ENCODE data around the gene PDE5A.

Gene PDE5A

DNA sequence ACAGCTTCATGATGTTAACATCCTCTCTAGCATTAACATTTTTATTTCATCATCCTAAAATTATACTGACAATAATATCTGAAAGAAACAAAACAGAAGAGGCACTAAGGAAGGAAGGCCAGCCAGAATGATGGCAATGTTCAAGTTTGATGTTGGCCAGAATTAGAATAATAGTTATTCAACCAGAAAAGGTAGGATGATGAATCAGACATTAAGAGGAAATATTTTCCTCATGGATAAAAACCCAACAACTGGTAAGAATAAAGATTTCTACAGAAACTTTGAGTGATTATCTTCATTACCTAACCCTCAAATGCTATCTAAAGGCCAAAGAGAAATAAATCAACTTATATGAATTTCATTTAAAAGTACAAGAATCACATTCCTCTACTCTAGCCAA lies 105.2 kb downstream of the PDE5A start:
- DNase-seq (ENCODE audit: low read depth, low spot score): no peak

- DNase-seq (ENCODE audit: low read depth, low spot score): no peak
Observed at GRCh38 chr4:119521268-119521667, 107.3 kb downstream of the PDE5A start.

- no peak for DNase-seq (ENCODE audit: low read depth, low spot score)
Observed at GRCh38 chr4:119518915-119519410, 109.6 kb downstream of the PDE5A start.

GRCh38 chr4:119518230-119518892 lies 110.2 kb downstream of the PDE5A start:
- no peak for DNase-seq (ENCODE audit: low read depth, low spot score)

GRCh38 chr4:119517361-119518229 lies 111.0 kb downstream of the PDE5A start:
- DNase-seq (ENCODE audit: low read depth, low spot score): peak; percentile 26

DNA sequence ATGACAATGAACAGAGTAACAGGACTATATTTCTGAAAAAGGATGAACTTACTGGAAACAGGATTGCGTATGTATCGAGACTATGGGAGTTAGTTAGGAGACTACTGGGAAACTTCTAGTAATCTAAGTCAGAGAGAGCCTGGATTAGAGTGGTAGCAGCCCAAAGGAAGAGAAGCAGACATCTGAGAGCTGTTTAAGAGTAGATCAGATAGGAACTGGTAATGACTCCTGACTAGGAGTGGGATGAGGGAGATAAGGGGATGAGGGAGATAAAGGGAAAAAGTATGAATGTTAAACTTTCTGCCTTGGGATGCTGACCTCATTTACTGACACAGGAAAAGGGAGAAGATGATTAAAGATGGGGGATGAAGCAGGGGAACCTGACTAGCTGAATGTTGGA lies 116.2 kb downstream of the PDE5A start:
- no peak for DNase-seq (ENCODE audit: low read depth, low spot score)

GRCh38 chr4:119510395-119511149 lies 118.0 kb downstream of the PDE5A start:
- DNase-seq (ENCODE audit: low read depth, low spot score): no peak

GRCh38 chr4:119508281-119508680 lies 120.3 kb downstream of the PDE5A start:
- no peak for DNase-seq (ENCODE audit: low read depth, low spot score)

GRCh38 chr4:119506806-119507205 lies 121.8 kb downstream of the PDE5A start:
- DNase-seq (ENCODE audit: low read depth, low spot score): no peak

GRCh38 chr4:119504616-119505015 lies 124.0 kb downstream of the PDE5A start:
- no peak for DNase-seq (ENCODE audit: low read depth, low spot score)

- no peak for DNase-seq (ENCODE audit: low read depth, low spot score)
Observed at GRCh38 chr4:119501740-119502139, 126.9 kb downstream of the PDE5A start.

- DNase-seq (ENCODE audit: low read depth, low spot score): peak; percentile 12
Observed at GRCh38 chr4:119498527-119498926, 130.1 kb downstream of the PDE5A start.

- peak; percentile 37 for DNase-seq (ENCODE audit: low read depth, low spot score)
Observed at GRCh38 chr4:119493886-119494285, 134.7 kb downstream of the PDE5A start.

DNA sequence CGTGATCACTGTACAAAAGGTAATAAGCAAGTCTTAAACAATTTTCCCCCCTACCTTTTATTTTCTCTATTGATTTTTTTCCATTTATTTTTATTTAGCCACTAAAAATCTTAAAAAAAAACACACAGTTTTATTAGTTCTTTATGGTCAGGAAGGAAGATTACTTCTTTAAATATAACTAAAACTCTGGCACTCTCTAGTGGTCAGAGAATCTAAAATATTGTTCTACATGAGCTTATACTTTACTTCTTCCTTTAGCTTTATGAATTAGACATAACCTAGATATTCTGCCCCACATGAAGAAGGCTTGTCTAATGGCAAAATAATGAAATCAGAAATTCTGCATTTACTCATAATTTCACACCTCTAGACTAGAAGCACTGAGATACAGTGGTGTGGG lies 135.2 kb downstream of the PDE5A start:
- DNase-seq (ENCODE audit: low read depth, low spot score): peak; percentile 14

- DNase-seq (ENCODE audit: low read depth, low spot score): peak; percentile 26
Observed at GRCh38 chr4:119490335-119490734, 138.3 kb downstream of the PDE5A start.

DNA sequence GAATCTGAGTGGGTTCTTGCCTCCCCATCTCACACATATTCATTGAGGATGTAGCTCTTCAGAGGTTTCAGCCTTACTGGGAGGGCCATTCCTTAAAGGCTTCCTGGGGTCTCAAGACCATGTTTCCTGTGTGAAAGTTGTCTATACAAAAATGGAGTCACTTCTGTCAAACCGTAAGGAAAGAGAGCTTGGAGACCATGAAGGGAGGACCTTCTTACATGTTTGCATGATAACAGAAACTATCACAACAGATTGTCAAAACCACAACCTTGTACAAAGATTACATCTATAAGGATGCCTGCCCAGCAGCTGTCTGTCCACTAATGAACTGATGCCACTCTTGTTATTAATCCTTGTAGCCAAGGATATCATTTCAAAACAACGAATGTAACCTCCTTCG lies 139.3 kb downstream of the PDE5A start:
- no peak for DNase-seq (ENCODE audit: low read depth, low spot score)

GRCh38 chr4:119480331-119480730 lies 148.3 kb downstream of the PDE5A start:
- no peak for DNase-seq (ENCODE audit: low read depth, low spot score)

DNA sequence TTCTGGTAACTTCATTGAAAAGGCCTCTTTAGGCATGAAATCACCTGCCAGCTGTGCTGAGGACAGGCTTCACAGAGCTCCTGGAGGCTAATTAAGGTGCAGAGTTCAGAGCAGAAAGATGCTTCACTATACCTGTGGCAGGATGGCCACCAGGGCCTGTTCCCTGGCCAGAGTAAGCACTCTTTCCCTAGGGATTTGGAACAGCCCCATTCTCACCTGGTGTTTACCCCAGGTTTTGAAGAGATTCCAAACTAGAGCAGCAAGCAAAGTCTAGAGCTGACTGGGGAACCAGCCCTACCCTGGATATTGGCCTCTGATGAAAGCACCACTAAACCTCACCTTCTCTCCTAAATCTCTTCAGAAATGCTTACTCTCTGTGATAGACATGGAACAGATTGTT lies 148.8 kb downstream of the PDE5A start:
- DNase-seq (ENCODE audit: low read depth, low spot score): no peak

- DNase-seq (ENCODE audit: low read depth, low spot score): no peak
Observed at GRCh38 chr4:119479180-119479808, 149.3 kb downstream of the PDE5A start.

DNA sequence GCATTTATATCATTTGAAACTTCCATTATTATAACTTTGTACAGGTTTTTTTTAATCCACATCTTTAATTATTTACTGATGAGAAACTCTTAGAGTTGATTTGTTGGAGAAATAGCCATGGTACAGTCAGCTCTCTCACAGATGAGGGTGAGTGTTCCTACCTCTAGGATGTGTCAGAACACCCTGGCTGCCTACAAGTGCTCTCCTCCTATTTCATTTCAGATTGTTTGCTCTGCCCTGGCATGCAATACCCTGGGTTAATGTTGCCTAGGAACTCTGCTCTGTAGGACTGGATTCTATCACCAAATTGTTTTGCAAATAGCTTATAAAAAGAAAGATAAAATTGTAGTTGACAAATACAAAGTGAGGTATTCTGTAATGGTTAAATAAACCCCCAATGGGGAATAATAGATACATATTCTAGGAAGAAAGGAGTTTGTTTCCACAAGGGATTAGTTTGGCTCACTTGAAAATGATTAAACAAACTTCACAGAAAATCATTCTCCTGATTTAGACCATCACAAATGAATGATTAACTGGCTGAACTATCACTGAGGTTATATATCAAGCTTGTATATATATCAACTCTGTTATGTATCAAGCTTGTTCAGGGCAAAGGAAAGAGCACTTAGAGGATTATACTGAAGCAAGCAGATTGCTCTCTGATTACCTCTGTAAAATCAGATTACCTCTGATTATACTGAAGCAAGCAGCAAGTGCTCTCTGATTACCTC lies 150.0 kb downstream of the PDE5A start:
- DNase-seq (ENCODE audit: low read depth, low spot score): no peak
